HEK293 (cell line): Measurements from ENCODE around the gene PCLAF.
A peak's percentile ranks its signal among the peaks of the same experiment; 100 is the strongest.

Experiments used
- CTCF ChIP-seq: fragments of 450-650 bp; formaldehyde crosslinking; IDR thresholded peaks from 2 replicates; pipeline ENCODE4 v1.5.1; 2016; ENCODE audit warnings: missing biosample characterization, missing genetic modification characterization
- HOXC10 ChIP-seq: sonication (generic); formaldehyde crosslinking; IDR thresholded peaks from 2 replicates; pipeline ENCODE4 v1.8.1; 2023; ENCODE audit warnings: mild to moderate bottlenecking, missing genetic modification reagents
- HOXD13 ChIP-seq: sonication (generic); formaldehyde crosslinking; IDR thresholded peaks from 2 replicates; pipeline ENCODE4 v1.8.0; 2022; ENCODE audit warnings: missing genetic modification reagents, borderline replicate concordance
- KLF10 ChIP-seq: fragments of 450-650 bp; IDR thresholded peaks from 2 replicates; pipeline ENCODE4 v1.5.1; 2018; ENCODE audit warnings: missing biosample characterization, mild to moderate bottlenecking, missing genetic modification characterization
- PRDM2 ChIP-seq: fragments of 450-650 bp; formaldehyde crosslinking; IDR thresholded peaks from 2 replicates; pipeline ENCODE4 v1.5.1; 2016; ENCODE audit warnings: missing biosample characterization, missing genetic modification characterization, borderline replicate concordance
- REST ChIP-seq: fragments of 450-650 bp; formaldehyde crosslinking; IDR thresholded peaks from 2 replicates; pipeline ENCODE4 v1.5.1; 2016; ENCODE audit warnings: missing biosample characterization, missing genetic modification characterization
- SCRT1 ChIP-seq: fragments of 450-650 bp; formaldehyde crosslinking; IDR thresholded peaks from 2 replicates; pipeline ENCODE4 v1.5.1; 2016; ENCODE audit warnings: missing biosample characterization, missing genetic modification characterization, borderline replicate concordance
- ZBTB17 ChIP-seq: fragments of 450-650 bp; formaldehyde crosslinking; IDR thresholded peaks from 2 replicates; pipeline ENCODE4 v1.5.1; 2016; ENCODE audit warnings: missing biosample characterization, missing genetic modification characterization
- ZBTB20 ChIP-seq: fragments of 450-650 bp; formaldehyde crosslinking; IDR thresholded peaks from 2 replicates; pipeline ENCODE4 v1.5.1; 2016; ENCODE audit warnings: missing biosample characterization, missing genetic modification characterization
- ZBTB8A ChIP-seq: fragments of 450-650 bp; formaldehyde crosslinking; IDR thresholded peaks from 2 replicates; pipeline ENCODE4 v1.5.1; 2016; ENCODE audit warnings: missing biosample characterization, missing genetic modification characterization
- ZFP3 ChIP-seq: fragments of 450-650 bp; formaldehyde crosslinking; IDR thresholded peaks from 2 replicates; pipeline ENCODE4 v1.5.1; 2016; ENCODE audit warnings: low read depth, missing biosample characterization, missing genetic modification characterization
- ZNF132 ChIP-seq: fragments of 450-650 bp; formaldehyde crosslinking; IDR thresholded peaks from 2 replicates; pipeline ENCODE4 v1.5.1; 2017; ENCODE audit warnings: missing biosample characterization, missing genetic modification characterization, borderline replicate concordance
- ZNF133 ChIP-seq: fragments of 450-650 bp; formaldehyde crosslinking; IDR thresholded peaks from 2 replicates; pipeline ENCODE4 v1.5.1; 2016; ENCODE audit warnings: missing biosample characterization, missing genetic modification characterization
- ZNF211 ChIP-seq: fragments of 450-650 bp; formaldehyde crosslinking; IDR thresholded peaks from 2 replicates; pipeline ENCODE4 v1.5.1; 2016; ENCODE audit warnings: low read depth, missing biosample characterization, missing genetic modification characterization
- ZNF221 ChIP-seq: fragments of 450-650 bp; formaldehyde crosslinking; IDR thresholded peaks from 2 replicates; pipeline ENCODE4 v1.5.1; 2017; ENCODE audit warnings: missing biosample characterization, missing genetic modification characterization, borderline replicate concordance
- ZNF248 ChIP-seq: fragments of 450-650 bp; formaldehyde crosslinking; IDR thresholded peaks from 2 replicates; pipeline ENCODE4 v1.5.1; 2017; ENCODE audit warnings: missing biosample characterization, missing genetic modification characterization
- ZNF362 ChIP-seq: fragments of 450-650 bp; formaldehyde crosslinking; IDR thresholded peaks from 2 replicates; pipeline ENCODE4 v1.5.1; 2016; ENCODE audit warnings: missing biosample characterization, missing genetic modification characterization
- ZNF423 ChIP-seq: fragments of 450-650 bp; formaldehyde crosslinking; IDR thresholded peaks from 2 replicates; pipeline ENCODE4 v1.5.1; 2016; ENCODE audit warnings: missing biosample characterization, missing genetic modification characterization
- ZNF529 ChIP-seq: fragments of 450-650 bp; formaldehyde crosslinking; IDR thresholded peaks from 2 replicates; pipeline ENCODE4 v1.5.1; 2017; ENCODE audit warnings: missing genetic modification characterization, missing biosample characterization; ENCODE audit not compliant: insufficient replicate concordance
- ZNF621 ChIP-seq: fragments of 450-650 bp; formaldehyde crosslinking; IDR thresholded peaks from 2 replicates; pipeline ENCODE4 v1.5.1; 2017; ENCODE audit warnings: missing biosample characterization, missing genetic modification characterization
- ZNF626 ChIP-seq: fragments of 450-650 bp; sonication (Bioruptor Pico); formaldehyde crosslinking; IDR thresholded peaks from 2 replicates; pipeline ENCODE4 v1.5.1; 2018; ENCODE audit warnings: missing biosample characterization, missing genetic modification characterization, inconsistent platforms
- ZNF639 ChIP-seq: fragments of 450-650 bp; formaldehyde crosslinking; IDR thresholded peaks from 2 replicates; pipeline ENCODE4 v1.5.1; 2016; ENCODE audit warnings: missing biosample characterization, missing genetic modification characterization
- ZNF777 ChIP-seq: fragments of 450-650 bp; formaldehyde crosslinking; IDR thresholded peaks from 2 replicates; pipeline ENCODE4 v1.5.1; 2017; ENCODE audit warnings: missing biosample characterization, missing genetic modification characterization, borderline replicate concordance
- ZNF837 ChIP-seq: fragments of 450-650 bp; formaldehyde crosslinking; IDR thresholded peaks from 2 replicates; pipeline ENCODE4 v1.5.1; 2016; ENCODE audit warnings: missing biosample characterization, missing genetic modification characterization
- ZSCAN16 ChIP-seq: fragments of 450-650 bp; formaldehyde crosslinking; IDR thresholded peaks from 2 replicates; pipeline ENCODE4 v1.5.1; 2016; ENCODE audit warnings: missing biosample characterization, missing genetic modification characterization

PCLAF gene

GRCh38 chr15:64355944-64356709, 25.1 kb downstream of the PCLAF start, which contains the start of gene CSNK1G1 (continued):
- TF ChIP-seq ZFP3 (tag by site-specific recombination) (no peak), ZNF626 (no peak), ZNF221 (tag by site-specific recombination) (no peak), ZNF133 (tag by site-specific recombination) (no peak), ZNF529 (tag by site-specific recombination) (no peak), KLF10 (tag by site-specific recombination) (no peak; the same call in 1 of the 2 replicates), ZBTB20 (tag by site-specific recombination) (no peak), PRDM2 (tag by site-specific recombination) (no peak), HOXD13 (CRISPR knock-in tag) (no peak), ZNF423 (tag by site-specific recombination) (peak; percentile 39; the same call in 1 of the 2 replicates), ZNF248 (tag by site-specific recombination) (no peak), ZBTB8A (tag by site-specific recombination) (peak; percentile 71), ZNF621 (tag by site-specific recombination) (no peak), ZBTB17 (tag by site-specific recombination) (peak; percentile 89), ZNF211 (tag by site-specific recombination) (no peak), ZSCAN16 (tag by site-specific recombination) (0 out of 2 replicates have a peak, but pooled peaks have one; percentile 23), ZNF837 (tag by site-specific recombination) (no peak), REST (no peak), HOXC10 (CRISPR knock-in tag) (no peak), ZNF639 (peak; percentile 38; the same call in 1 of the 2 replicates), ZNF132 (tag by site-specific recombination) (no peak), SCRT1 (tag by site-specific recombination) (no peak), ZNF777 (no peak), CTCF (peak; percentile 46; the same call in 1 of the 2 replicates), ZNF362 (no peak)
